HPDE6-E6E7 (cell line): ENCODE measurements around the gene SGMS1.
"Not testable (repeated sequence)": the region's sequence is repeated elsewhere in the genome, so short reads cannot be mapped to it uniquely, and the experiment has no call there.

Experiments used
- DNase-seq: peaks from one replicate; pipeline ENCODE4 v3.0.0; 2011; ENCODE audit warnings: missing footprints; ENCODE audit errors: extremely low spot score

SGMS1 gene

GRCh38 chr10:50426485-50426884 is 197.3 kb downstream of the SGMS1 start:
- DNase-seq, result no peak

DNA sequence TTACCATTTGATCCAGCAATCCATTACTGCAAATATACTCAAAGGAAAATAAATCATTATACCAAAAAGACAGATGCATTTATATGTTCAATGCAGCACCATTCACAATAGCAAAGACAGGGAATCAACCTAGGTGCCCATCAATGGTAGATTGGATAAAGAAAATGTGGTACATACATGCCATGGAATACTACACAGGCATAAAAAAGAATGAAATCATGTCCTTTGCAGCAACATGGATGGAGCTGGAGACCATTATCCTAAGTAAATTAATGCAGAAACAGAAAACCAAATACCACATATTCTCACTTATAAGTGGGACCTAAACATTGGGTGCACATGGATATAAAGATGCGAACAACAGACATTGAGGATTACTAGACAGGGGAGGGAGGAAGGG is 198.5 kb downstream of the SGMS1 start:
- not testable (repeated sequence) for DNase-seq

- no peak for DNase-seq
Measured at GRCh38 chr10:50423448-50423847, 200.3 kb downstream of the SGMS1 start.

DNA sequence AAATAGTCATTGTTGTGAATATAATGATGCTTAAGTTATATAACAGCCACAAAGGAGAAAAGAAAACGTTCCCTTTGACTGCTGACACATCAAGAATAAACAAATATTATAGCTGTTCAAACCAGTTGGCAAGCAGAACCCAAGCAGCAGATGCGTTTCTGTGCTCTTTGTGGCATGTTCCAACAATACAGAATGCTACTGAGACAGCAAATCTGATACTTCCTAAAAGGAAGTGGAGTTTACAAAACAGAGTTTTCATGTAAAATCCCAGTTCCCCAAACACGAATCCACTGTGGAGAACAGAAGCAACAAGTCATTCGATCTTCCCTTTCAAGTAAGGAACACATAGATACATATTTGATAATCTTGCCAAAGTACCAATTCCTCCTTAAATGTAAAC is 201.5 kb downstream of the SGMS1 start:
- no peak for DNase-seq

DNA sequence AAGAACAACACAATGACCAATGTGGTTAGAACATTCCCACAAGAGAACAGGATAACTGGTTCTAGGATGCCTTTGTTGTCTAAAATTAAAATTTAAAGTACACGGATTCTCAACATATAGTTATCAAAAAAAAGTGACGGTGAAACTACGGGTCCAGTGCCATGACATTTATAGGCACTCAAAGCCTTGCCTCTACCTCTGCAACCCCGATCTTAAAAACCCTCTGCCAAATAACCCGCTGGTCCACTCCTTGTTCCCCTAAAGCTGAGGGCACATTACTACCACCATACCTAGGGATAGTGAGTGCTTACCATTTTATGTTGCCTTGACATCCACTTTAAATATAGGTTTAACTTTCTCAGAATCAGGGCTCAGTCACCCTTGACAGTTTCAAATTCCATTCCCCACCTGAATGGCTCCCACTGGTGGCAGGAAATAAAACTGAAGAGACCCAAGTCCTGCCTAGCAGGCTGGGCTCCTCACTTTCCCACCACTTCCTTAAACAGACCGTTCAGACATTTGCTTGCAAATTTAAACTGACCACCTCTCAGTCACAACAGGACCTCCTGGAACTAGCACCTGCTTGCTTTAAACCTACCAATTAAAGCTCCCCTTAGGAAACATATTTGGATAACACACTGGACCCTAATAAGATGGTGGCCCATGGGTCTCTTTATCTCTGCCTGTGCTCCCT is 202.6 kb downstream of the SGMS1 start:
- peak; percentile 29 for DNase-seq

DNA sequence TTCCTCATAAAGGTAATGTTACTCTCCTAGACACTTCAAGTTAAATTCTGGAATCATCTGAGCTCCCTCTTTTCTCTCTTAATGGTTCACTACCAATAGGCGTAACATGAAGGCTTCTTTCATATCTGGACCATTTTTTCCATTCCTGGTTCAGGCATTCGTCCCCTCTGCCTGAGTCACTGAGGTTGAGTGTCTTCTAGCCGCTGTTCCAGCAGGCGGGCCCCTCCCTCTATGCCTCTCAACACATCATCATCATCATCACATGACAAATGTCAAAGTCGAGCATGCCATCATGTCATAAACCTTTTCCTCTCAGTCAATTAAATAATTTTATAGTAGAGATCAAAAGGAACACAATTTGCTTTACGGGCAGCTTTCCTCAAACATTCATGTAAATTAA is 203.6 kb downstream of the SGMS1 start:
- no peak for DNase-seq

GRCh38 chr10:50419756-50420155 is 204.0 kb downstream of the SGMS1 start:
- no peak for DNase-seq

DNA sequence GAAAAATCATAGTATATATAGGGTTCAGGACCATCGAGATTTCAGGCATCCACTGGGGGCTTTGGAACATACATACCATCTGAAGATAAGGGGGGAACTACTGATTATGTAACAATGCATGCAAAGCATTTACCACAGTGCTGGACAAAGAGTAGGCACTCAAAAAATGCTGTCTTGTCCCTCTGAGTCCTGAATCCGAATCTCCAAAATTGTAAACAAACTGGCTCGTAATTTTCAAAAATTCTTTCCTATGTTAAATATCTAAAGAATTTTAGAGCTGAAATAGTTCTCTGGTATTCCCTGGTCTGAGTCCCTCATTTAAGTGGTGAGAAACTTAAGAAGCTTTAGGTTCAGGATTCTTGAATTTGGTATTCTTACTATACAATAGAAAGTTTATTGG is 204.7 kb downstream of the SGMS1 start:
- no peak for DNase-seq

GRCh38 chr10:50417886-50418830 is 205.6 kb downstream of the SGMS1 start:
- peak; percentile 77 for DNase-seq

GRCh38 chr10:50417486-50417885 is 206.3 kb downstream of the SGMS1 start:
- no peak for DNase-seq

DNA sequence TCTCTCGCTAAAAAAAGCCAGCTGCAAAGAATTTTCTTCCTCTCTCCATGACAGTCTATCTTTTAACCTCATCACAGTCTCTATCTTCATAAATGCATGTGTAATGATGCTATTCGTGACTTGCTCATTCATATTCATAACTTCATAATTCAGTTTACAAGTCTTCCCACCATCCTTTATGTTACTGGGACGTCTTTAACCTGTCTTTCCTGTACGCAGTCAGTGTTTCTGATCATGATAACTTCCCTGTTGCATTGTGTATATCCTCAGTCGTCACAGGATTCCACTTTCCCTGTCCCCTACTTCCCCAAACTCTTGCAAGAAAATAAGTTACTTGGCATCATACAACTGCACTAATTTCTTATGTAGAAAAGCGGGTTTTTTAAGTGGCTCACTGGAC is 206.9 kb downstream of the SGMS1 start:
- no peak for DNase-seq

GRCh38 chr10:50416181-50416824 is 207.5 kb downstream of the SGMS1 start:
- no peak for DNase-seq

DNA sequence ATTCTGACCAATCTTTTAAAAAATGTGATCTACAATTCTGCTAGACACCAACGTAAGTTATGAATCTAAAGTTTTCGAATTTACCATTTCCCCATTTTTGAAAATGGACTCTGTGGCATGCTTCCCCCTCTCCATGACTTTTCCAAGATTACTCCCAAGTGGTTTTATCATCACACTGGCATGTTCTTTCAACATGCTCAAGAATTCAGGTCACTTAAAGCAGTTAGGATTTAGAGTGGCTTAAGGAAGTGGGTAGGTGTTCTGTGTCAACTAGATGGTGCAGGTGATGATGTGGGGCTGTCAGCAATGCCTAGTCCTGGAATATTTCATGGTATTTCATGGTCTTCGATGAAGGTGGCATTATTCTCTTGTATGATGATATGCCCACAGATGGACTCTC is 208.5 kb downstream of the SGMS1 start:
- no peak for DNase-seq

DNA sequence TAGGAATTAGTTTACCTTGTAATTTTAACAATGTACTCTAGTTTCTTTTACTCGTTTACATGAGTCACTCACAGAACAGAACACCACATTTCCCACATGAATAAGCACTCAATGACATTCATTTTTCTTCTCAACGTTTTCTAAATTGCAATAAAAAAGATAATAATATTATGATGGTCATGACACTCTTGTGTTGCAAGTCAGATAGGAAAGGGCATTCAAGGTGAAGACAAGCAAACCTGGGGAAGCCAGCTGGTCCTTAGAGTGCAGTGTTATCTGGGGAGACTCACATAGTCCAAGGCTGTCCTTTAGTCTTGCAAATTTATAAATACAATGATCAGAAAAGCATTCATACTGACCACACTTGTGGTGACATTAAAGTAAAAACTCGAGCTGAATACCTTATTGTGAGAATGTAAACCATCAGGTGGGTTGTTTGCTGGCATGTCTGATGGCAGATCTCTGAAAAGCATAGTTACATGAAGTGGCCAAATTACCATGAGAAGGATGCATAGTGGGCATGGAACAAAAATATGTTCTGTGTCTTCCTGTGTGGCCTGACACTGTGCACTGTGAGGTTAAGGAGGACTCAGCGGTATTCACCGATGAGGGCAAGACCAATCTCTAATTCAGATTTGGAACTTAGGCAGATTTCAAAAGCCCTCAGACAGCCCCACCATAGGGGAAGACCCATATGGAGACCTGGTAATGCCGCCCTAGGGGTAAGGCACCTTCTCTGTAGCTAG is 213.5 kb downstream of the SGMS1 start:
- no peak for DNase-seq

DNA sequence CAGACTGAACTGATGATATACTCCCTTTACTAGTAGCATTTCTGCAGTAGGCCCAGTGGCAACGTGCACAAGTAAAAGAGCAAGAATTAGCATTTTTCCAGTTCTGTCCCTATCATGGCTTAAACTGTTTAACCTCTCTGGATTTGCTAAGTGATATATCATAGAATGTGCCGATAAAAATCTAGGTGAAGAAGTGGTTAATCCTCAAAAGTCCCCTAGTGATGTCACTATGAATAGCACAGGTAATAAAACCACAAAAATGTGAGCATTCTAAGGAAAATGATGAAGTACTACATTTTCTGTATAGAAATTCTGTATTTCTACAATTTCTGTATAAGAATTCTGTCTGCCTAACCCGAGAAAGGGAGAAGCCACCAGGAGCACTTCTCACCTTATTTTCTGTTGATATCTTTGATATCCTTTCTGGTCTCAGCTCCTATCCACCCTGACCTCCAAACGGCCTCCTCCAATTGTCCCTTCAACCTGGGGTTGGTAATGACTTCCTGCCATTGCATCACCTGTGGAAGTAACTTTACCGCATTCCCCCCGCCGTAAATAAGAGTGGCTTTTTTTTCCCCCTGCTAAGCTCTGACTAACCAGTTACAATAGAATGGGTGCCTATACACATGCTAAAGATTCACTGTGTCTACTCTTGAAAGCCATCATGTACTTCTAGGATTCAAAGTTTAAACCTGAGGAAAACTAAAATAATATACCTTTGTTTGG is 216.5 kb downstream of the SGMS1 start:
- DNase-seq, result no peak

GRCh38 chr10:50406457-50407070 is 217.2 kb downstream of the SGMS1 start:
- no peak for DNase-seq

- DNase-seq, result no peak
Measured at GRCh38 chr10:50405723-50406122, 218.0 kb downstream of the SGMS1 start.

DNA sequence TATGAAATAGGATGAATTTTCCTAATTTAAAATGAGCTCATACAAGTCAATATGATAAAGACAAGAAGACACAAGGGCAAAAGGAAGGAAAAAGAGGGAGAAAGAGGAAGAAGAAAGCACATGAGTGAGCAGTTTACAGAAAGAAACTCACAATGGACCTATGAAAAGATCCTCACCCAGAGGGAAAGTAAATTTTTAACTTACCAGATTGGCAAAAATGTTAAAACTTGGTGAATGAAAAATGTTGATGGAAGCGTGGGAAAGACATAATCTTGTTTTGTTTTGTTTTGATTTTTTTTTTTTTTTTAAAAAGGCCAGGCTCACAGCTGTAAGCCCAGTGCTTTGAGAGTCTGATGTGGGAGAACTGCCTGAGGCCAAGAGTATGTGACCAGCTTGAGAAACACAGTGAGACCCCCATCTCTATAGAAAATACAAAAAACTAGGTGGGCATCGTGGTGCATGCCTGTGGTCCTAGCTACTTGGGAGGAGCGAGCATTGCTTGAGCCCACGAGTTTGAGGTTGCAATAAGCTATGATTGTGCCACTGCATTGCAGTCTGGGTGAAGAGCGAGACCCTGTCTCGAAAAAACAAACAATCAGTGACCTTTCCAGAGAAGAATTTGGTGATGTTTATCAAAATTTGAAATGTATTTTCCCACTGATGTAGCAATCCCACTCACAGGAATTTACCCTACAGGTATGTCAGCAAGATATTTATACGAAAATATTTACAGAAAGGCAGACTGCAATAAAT is 219.6 kb downstream of the SGMS1 start:
- DNase-seq, result no peak

- no peak for DNase-seq
Measured at GRCh38 chr10:50403074-50403473, 220.7 kb downstream of the SGMS1 start.

DNA sequence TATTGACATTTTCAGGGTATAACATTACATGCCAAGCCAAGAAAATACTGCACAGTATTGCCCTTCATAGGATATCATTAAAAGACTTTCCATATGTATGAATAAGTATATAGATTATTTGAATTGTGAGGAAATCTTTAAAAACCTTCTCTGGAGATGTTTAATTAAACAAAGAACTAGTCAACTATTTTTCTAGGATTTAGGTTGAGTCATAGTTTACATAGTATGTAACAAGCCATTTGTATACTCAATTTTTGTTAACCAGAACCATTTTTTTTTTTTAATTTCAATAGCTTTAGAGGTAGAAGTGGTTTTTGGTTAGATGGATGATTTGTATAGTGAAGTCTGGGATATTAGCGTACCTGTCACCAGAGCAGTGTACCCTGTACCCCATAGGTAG is 221.3 kb downstream of the SGMS1 start:
- DNase-seq, result no peak
